GM18907 (cell line): Measurements from ENCODE around the gene BCL2L1.

Experiments
- ATAC-seq: cut with Tn5 transposase; IDR thresholded peaks from one replicate; pipeline ENCODE4 v1.9.1; 2021; ENCODE audit warnings: mild to moderate bottlenecking, moderate library complexity; ENCODE audit not compliant: unreplicated experiment

Gene BCL2L1

GRCh38 chr20:31710423-31711108, 12.1 kb downstream of the BCL2L1 start:
- ATAC-seq = no peak

- ATAC-seq = no peak
Observed at GRCh38 chr20:31709939-31710338, 12.7 kb downstream of the BCL2L1 start.

GRCh38 chr20:31708736-31709534, 13.7 kb downstream of the BCL2L1 start:
- no peak for ATAC-seq

- ATAC-seq = no peak
Observed at GRCh38 chr20:31707994-31708735, 14.5 kb downstream of the BCL2L1 start.

GRCh38 chr20:31707258-31707615, 15.4 kb downstream of the BCL2L1 start:
- no peak for ATAC-seq

- ATAC-seq = no peak
Observed at GRCh38 chr20:31706607-31707257, 15.9 kb downstream of the BCL2L1 start.

GRCh38 chr20:31705598-31706597, 16.8 kb downstream of the BCL2L1 start:
- ATAC-seq = peak; percentile 94

GRCh38 chr20:31705191-31705590, 17.5 kb downstream of the BCL2L1 start:
- ATAC-seq = no peak

- ATAC-seq = no peak
Observed at GRCh38 chr20:31704225-31705119, 18.2 kb downstream of the BCL2L1 start.

- no peak for ATAC-seq
Observed at GRCh38 chr20:31701591-31701990, 21.1 kb downstream of the BCL2L1 start.

GRCh38 chr20:31700747-31701146, 21.9 kb downstream of the BCL2L1 start:
- ATAC-seq = no peak

GRCh38 chr20:31699801-31700728, 22.6 kb downstream of the BCL2L1 start:
- ATAC-seq = no peak

GRCh38 chr20:31698803-31699718, 23.6 kb downstream of the BCL2L1 start:
- ATAC-seq = peak; percentile 95

- no peak for ATAC-seq
Observed at GRCh38 chr20:31698243-31698802, 24.3 kb downstream of the BCL2L1 start.

- no peak for ATAC-seq
Observed at GRCh38 chr20:31695849-31696804, 26.5 kb downstream of the BCL2L1 start.
